Islet of Langerhans (tissue), 1 donor: ENCODE results near the gene TMEM80.
A peak's percentile ranks its signal among the peaks of the same experiment; 100 is the strongest.
"Not testable (repeated sequence)": the region's sequence is repeated elsewhere in the genome, so short reads cannot be mapped to it uniquely, and the experiment has no call there.

ENCODE experiments used
- FAIRE-seq: peaks from one replicate; lab custom pipeline; 2011; peaks lifted over from hg19 to GRCh38; lab: Jason Lieb, UNC

The TMEM80 gene

DNA sequence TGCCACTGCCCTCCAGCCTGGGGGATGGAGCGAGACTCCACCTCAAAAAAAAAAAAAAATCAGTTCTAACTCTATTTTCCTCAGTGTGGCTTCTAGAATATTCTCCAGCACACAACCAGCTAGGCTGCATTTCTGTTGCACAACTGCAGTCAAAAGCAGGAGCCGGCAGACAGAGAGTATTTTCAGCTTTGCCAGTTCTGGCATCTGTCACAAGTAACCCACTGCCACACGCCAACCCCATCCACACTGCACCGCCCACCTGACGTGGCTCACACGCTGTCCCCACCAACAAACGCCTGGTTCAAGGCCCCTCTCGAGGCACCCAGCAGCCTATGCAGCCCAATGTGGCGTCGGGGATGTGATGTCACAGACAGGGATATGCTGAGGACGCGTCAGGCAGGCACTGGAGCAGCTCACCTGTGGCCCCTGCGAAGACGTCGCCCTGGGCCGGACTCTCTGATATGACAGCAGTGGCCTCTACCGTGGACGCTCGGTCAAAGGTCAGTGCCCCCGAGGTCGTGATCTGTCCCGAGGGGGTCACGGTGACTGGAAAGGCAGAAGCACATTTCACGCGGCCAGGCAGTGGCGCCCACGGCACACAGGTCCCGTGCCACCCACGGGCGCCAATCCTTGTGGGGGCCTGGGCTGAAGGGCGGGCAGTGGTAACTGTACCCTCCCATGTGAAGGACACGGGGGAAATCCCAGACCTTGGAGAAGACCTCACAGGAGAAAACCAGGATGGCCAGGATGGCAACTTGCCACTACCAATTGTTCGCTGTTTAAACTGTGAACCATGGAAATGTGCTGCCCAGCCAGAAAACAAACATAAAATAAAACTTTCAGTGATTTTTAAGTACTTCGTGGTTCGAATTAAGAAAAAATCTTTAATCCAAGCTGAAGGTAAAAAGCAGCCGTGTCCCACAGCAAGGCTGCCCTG, 16.1 kb upstream of the TMEM80 start:
- FAIRE-seq: no peak

- FAIRE-seq: no peak
These were observed 15.1 kb upstream of the TMEM80 start for GRCh38 chr11:680476-680875.

GRCh38 chr11:680970-681369, 14.6 kb upstream of the TMEM80 start:
- FAIRE-seq: no peak

GRCh38 chr11:686451-687243, 9.0 kb upstream of the TMEM80 start:
- no peak for FAIRE-seq

- FAIRE-seq: no peak
These were observed 7.9 kb upstream of the TMEM80 start for GRCh38 chr11:687751-688150.

- no peak for FAIRE-seq
These were observed 6.9 kb upstream of the TMEM80 start for GRCh38 chr11:688681-689080.

DNA sequence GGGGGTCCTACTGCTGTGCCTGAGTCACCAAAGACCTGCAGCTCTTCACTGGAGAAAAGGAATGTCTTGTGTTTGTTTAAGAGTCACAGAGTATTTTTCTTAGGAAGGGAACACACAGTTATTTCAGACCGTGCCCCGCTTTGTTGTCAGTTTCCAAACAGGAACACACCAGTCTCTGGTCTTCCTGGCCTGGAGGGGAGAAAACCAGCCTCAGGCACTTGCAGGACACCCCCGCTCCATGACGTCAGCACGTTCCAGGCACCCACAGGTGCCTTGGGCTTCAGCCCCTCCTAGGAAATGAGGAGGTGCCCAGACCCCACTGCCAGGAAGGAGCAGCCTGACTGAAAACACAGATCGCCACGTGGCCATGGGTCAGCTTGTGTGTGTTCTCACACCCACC, 6.0 kb upstream of the TMEM80 start:
- no peak for FAIRE-seq

DNA sequence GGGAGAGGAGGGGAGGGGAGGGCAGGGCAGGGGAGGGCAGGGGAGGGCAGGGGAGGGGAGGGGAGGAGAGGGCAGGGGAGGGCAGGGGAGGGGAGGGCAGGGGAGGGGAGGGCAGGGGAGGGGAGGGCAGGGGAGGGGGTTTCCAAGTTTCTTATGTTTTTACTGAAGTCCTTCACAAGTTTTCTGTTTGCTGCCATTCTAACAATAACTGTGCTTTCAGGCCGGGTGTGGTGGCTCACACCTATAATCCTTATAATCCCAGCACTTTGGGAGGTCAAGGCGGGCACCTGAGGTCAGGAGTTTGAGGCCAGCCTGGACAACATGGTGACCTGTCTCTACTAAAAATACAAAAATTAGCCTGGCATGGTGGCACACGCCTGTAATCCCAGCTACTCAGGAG, 5.4 kb upstream of the TMEM80 start:
- not testable (repeated sequence) for FAIRE-seq

DNA sequence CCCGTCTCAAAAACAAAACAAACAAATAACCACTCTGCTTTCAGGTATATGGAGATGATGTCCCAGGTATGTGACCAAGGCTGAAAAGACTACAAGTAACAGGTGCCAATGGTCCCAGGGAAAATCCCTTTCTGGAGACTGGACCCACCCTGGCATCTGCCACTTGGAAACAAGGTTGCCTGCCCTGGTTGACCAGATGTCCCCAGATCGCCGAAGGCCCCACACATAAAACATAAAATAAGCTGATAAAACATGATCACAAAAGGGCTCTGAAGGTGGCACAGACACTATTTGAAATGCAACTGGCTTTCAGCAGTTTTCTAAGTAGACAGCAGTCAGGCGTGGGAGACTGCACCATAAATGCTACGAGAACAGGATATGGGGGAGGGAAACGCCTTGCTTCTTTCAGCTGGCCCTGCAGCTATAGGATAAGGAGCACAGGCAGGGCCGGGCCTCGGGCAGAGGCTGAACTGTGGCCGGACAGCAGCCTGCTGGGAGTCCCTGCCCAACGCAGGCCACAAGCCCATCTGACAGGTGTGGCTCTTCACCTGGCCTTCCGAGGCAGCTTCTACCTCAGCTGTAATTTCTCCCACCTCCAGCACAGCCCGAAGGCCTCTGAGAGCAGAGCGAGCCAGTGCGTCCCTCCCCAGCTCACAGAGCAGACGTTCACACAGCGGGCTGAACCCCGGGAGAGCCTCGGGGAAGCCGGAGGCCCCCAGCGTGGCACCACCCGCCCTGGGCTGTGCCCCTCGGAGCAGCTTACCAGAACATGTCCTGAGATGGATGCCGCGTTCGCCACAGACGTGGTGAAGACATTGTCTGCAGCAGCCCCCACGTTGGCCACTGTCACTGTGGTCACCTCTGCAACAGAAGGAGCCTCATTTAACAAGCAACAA, 4.6 kb upstream of the TMEM80 start:
- no peak for FAIRE-seq

GRCh38 chr11:691710-692590, 3.7 kb upstream of the TMEM80 start:
- FAIRE-seq: no peak

- no peak for FAIRE-seq
These were observed 2.7 kb upstream of the TMEM80 start for GRCh38 chr11:692824-693414.

GRCh38 chr11:693415-693831, 2.2 kb upstream of the TMEM80 start:
- FAIRE-seq: no peak

GRCh38 chr11:693887-694562, 1.6 kb upstream of the TMEM80 start:
- no peak for FAIRE-seq

DNA sequence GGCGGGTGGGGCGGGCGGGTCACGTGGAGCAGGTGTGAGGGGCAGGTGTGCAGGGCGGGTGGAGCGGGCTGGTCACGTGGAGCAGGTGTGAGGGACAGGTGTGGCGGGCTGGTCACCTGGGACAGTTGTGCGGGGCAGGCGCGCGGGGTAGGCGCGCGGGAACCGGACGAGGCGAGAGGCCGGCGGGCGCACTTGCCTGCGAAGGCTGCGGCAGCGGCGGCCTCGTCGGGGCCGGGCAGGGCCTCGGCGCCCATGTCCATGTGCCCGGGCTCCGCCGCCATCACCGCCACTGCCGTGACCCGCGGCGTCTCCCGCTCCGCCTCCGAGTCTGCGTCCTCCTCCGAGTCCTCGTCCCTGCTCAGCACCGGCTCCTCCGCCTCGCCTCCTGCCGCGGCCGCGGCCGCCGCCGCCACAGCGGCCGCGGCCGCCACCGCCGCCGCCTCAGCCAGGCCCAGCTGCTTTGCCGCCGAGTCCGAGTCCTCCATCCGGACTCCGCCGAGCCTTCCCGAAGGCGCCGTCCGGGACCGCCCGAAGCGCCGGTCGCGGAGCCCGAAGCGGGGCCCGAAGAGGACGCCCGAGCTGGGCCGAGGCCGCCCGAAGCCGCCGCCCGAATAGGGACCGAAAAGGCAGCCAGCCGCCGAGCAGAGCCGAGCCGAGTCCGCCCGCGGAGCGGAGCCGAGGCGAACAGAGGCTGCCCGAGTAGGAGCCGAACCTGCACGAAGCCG, 891 bp upstream of the TMEM80 start, which contains the start of gene DEAF1:
Gene DEAF1, minus strand, starts transcription at position 660 of the 725 bp plus-strand sequence. Its CDS starts 175 bp downstream, at position 485.
- FAIRE-seq: no peak

GRCh38 chr11:695288-695537, 403 bp upstream of the TMEM80 start:
- peak; percentile 53 for FAIRE-seq

DNA sequence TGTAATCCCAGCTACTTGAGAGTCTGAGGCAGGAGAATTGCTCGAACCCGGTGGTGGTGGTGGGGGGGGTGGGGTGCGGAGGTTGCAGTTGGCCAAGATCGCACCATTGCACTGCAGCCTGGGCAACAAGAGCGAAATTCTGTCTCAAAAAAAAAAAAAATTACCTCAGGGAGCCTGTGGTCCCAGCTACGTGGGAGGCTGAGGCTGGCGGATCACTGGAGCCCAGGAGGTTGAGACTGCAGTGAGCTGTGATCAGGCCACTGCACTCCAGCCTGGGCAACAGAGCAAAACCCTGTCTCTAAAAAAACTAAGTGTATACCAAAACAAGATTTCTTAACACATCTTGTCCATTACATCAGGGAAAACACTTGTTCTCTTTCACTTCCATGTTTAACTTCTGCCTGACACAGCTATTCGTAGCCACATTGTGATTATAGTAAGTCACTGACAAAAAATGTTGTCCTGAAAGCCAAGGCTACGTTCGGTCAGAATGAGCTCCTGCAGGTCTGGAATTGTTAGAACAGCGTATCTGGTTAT, 1.4 kb downstream of the TMEM80 start:
- FAIRE-seq: peak; percentile 45

DNA sequence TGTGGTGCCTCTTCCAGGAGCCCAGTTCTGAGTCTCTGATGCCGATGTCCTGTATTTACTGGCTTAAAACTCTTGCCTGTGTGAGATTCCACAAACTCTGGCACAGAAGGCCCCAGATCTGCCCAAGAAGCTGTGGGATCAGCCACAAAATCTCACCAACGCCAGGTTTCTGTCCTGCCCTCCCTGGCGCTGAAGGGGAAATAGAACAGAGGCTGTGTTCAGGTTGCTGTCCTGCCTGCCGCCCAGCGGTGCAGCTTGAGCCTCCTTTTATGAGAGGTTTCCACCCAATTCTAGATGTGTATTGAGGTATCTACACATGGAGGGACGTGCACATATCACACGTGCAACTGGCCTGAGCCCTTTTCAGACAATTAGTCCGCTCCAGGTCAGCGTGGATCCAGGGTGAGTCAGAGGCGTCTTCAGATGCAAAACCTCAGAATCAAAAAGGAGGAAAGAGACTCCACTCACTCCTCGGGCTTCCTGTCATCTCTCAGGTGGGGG, 2.2 kb downstream of the TMEM80 start:
- no peak for FAIRE-seq

GRCh38 chr11:698493-699115, 3.0 kb downstream of the TMEM80 start:
- FAIRE-seq: no peak

DNA sequence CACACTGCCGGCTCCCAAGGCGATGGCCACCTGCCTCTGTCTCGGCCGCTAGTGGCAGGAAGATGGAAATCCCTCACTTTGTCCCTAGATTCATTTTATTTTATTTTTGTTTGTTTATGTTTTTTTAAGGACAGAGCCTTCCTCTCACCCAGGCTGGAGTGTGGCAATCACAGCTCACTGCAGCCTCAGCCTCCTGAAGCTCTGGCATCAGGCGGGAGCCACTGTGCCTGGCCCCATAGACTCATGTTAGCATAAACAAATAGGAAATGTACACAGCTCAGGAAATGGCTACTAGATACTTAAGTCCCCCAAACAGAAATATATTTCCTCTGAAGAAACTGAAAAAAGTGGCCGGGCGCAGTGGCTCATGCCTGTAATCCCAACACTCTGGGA, 3.5 kb downstream of the TMEM80 start:
- FAIRE-seq: no peak
